Fibroblast of skin of scalp (primary cell): ENCODE data around the gene NFIA.
A peak's percentile ranks its signal among the peaks of the same experiment; 100 is the strongest.

Experiments used
- DNase-seq: peaks from one replicate; pipeline ENCODE4 v3.0.0-alpha.2; 2013

NFIA gene

DNA sequence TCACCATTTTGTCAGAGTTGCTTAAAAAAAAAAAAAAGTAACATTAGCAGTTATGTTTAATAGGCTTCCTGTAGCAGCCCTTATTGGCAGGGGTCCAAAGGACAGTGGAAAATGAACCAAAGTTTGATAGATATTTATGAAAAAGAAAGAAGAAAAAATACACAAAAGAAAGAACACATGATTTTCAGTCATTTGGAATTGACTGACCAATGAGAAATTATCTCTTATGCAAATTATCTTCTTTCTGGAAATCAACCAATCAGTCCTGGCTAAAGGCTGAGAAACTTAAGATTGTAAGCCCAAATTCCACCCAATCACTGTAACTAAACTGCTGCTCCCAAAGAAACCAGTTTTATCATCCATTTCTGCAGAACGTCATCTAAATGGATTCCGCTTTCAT, 360.2 kb downstream of the NFIA start:
- DNase-seq = no peak

DNA sequence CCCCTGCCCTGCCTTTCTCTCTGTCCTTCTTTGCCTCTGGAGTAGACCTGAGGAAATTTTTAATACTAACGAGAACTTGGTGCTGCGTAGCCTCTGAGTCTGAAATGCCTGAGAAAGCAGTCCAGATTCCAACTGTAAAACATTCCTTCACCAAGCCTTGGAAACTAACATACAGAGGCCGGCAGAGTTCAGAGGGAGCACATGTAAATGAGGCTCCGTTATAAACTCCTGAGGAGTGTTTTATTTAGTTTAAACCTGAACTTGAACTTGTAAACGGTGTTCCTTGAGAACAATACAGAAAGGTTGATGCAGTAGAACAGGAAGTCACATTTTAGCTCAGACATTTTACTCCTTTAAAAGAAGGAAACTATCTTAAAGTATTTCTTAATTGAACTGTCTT, 361.9 kb downstream of the NFIA start:
- DNase-seq = no peak

DNA sequence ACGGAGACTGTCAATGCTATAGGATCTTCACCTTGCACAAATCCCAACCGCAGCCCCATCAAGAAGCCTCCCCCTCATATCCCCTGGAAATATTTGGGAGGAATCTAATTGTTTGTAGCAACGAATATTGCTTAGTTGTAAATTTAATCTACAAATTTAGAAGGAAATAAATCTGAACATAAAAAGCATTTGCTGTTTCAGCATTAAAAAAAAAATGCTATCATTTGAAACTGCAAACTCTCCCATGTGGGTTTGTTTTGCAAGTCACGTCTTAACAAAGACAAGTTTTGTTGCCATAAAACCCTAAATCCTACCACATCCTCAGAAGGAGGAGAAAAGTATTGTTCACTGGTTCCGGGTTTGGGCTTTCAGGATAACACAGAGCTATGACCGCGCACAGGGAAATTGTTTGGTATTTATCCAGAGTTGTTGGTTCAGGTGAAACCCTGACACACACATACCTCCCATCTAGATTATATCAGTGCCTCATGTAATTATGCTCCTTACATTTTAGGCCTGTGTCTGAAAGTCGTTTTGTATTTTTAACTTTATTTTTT, 363.0 kb downstream of the NFIA start:
- no peak for DNase-seq

DNA sequence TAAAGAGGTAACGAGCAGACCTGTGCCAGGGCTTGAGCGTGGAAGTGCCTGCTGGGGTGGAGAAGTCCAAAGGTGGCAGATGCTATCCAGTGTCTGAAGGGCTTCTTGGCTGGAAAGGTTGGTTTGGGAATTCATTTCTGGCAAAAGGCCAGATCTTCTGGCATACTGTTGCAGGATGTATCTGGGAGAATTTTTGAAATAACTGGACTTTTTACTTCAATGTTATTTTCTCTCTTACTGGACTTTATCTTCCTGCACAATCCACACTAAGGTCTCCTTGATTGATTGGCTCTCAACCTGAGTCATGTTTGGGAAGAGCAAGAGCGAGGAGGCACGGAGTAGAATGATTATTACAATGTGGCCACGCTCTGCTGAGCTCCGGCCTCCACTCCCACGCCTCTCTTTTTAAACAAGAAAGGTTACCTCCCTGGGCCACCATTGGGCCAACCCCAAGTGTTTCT, 364.2 kb downstream of the NFIA start:
- DNase-seq = no peak

DNA sequence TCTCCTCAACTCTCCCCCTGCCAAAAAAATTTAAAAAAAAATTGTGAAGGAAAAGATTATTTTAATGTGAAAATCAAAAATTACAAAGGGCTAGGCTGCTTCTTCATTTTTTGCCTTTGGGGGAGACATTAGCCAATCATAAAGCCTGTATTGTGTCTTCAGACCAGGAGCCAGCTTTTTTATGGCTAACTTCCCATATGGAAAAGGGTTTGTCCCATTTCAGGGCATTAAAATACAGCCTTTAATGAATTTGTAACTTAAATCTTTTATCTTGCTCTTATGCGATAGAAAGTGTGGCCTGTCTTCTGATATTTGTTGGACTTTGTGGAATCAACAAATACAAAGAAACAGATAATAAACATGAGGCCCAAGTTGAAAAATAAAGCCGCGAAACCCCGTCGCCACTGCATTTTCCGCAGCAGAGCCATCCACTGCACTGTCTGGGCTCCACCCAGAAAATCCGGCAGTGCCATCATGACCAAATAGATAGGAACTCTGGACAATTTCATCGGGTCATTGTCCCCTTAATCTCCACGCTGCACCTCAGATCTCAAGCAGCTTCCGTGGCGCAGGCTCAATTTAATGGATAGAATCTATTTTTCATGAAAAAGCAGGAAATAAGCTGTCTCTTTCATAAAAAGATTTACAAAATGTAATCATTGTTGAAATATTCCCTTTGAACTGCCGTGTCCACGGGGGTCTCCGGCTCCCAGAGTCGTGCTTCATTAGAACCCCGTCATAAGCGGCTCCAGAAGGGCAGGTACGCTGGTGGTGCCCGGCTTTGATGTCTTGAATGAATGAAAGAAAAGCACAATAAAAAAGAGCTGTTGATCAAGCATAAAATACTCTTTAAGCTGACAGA, 365.0 kb downstream of the NFIA start:
- DNase-seq = no peak

DNA sequence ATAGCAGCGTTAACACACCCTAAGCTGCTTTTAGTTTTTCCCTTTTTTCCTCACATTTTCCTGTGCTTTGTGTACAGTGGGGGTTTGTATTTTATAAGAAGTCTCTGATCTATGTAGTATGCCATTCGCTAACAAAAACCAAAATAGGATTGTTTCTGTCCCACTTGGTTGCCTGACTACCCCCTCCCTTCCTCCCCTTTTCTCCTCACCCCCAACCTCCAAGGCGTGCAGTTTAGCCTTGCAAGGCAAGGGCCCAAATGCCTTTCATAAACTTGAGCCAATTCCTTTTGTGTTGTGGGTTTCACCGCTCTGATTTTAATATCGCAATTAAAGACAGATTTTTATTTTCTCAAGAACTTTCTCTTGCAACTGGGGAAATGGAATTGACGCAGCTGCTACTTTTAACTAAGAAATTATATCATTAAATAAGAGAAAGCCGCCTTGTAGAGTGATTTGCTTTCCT, 365.6 kb downstream of the NFIA start:
- DNase-seq = no peak

DNA sequence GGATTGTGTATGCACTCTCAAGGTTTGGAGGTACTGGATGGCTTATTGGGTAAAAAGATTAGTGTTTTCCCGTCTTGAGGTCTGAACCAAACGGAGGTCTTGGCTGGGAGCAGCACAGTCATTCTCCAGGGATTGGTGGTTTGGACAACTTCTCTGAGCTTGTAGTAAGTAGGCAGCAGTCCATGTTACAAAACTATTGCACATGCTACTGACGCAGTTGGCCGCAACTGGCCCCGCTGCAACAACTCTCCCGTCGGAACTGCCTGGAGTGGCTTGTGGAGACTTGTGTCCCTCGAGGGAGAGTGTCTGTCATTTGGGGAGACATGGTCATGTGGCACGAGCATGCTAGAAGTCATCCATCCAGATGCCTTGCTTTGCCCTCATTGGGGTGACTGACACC, 366.6 kb downstream of the NFIA start:
- DNase-seq = peak; percentile 88

DNA sequence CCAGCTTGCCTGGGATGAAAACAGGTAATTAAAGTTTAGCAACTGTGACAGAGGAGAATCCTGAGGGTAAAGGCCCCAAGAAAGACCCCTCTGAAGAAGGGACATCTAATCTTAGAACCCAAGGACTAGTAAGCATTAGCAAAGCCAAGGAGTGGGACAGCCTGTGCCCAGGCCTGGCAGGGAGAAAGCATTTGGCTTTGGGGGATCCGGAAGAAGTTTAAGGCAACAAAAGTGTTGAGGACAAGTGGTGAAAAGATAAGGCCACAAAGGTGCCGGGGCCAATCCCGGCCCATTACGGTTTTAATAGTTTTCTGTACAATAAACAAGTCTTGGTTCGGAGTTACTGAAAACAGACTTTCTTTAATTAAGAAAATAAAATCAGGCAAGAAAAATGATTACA, 367.0 kb downstream of the NFIA start:
- no peak for DNase-seq

DNA sequence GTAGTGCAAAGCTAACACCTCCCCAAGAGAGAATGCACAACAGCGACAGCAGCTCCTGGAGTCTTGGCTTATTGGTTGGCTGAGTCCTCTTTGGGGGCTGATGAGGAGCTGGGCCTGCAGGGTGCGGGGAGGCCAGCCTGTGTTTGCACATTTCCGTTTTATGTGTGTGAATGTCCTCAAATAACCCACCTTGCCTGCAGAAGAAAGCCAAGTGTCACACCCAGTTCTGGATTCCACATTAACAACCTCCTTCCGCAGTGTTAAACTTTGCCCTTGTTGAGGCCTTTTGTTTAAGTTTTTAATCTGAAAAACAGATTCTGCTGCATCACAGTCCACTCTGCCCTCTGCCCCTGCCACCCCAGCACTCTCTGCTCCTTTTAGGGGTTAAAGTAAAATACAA, 368.1 kb downstream of the NFIA start:
- DNase-seq = no peak

DNA sequence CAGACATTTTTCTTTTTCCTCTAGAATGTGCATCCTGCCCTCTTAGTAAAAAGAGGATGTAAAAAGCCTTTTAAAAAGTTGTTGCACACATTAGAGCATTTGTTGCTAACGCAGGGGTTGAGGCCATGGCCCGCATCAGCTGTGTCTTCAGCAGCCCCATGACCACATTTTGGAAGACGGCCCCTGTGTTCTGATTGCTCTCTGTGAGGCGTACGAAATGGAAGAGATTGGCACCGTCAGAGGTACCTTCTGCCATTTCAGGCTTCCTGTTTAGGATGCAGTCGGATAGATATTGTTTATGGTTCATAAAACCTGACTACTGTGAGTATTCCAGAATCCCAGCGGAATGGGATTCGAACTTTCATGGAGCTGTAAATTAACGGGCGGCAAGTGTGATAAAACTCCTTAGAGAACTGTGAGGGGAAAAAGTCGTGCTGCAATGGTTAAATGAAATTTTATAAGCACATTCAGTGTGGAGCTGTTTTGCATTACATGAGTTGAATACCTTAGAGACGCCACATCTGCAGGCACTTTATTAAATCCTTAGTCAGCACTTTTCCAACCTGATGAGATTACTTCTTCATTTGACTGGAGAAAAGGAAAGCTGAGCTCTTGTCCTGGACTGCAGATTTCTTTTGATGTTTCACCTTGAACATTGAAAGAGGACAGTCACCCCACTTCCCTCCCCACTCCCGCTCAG, 368.7 kb downstream of the NFIA start:
- DNase-seq = no peak

DNA sequence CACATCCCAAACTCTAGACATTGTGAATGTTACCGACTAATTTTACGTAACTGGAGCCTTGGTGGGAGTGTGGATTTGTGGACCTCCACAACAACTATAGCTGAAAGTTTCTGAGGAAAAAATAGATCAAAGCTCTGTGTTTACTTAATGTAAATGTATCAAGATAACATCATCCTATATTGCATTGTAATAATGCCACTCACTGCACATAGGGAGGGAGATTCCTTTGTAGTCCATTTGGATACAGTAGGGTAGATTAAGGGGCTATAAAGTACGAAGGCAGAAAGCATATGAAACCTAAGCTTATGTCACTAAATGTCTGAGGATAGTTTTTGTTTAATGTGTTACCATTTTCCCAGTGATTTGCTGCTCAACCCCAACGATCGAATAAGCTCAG, 369.2 kb downstream of the NFIA start:
- DNase-seq = no peak

DNA sequence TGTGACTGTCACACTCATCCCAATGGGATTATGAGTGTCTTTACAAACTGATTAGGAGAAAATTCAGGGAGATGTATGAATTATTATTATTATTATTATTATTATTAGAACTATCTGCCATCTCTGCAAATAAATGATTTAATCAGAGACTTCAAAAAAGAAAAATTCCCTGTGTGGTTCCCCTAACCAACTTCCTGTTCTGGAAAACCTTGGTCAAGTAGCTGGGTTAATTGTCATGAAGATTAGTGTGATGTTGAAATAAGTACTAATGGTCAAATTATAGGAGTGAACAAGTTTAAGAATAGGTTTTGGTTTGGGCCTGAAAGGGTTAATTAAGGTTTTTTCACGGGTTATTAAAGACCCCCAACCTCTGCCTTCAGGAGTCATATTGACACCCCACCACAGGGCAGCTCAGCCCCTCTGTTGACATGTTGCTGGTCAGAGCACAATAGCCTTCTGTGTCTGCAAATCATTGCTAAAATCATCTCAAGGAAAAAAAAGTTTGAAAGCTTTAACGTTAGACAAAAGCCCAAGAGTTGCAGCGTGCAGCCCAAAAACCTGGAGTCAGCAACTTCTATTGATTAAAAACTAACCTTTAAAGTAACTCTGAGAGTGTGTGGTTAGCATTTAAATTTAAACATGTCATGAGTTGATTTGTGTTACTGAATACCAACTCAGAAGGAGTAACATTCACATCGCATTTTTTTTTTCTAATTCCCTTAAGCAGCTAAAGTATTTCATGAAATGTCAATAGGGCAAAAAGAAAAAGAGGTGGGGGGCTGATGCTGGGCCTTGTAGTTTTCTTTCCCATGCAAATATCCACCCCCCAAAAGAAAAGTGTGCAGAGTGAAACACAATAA, 370.0 kb downstream of the NFIA start:
- peak; percentile 36 for DNase-seq

DNA sequence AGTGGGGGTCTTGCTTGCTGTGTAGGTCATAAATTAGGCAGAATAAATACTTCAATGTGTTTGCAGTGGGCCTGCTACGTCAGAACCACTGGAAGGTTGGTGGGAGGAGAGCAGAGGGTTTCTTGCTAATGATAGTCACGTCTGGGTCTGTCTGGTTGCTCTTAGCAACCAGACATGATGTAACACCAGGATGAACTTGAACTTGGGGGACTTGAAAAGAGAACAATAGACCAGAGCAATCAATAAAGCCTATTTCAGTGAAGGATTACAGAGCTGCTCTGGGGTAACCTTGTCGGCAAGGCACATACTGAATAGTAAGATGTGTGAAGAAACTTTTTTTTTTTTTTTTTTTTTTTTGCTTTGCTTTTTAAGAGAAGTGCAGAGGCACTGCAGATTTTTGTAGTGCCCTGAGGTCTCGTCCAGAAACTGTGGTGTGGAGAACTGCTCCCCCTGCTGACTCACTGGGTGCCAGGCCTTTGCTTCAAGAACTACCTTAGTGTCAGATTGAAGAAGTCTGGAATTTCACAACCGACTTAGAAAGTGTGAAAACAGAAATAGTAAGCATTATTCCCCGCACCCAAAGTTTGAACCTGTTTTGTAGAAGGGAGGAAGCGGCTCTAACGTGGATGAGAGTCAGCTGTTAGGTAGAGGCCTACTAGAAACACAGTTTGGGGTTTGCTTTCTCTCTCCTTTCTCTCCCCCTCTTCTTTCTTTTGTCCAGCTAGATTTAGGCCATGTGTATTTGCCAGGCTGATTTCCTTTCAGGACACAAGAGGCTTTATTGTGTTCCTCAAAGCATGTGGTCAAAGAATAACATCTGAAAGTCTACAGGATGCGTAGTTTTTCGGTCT, 371.0 kb downstream of the NFIA start:
- DNase-seq = peak; percentile 92

DNA sequence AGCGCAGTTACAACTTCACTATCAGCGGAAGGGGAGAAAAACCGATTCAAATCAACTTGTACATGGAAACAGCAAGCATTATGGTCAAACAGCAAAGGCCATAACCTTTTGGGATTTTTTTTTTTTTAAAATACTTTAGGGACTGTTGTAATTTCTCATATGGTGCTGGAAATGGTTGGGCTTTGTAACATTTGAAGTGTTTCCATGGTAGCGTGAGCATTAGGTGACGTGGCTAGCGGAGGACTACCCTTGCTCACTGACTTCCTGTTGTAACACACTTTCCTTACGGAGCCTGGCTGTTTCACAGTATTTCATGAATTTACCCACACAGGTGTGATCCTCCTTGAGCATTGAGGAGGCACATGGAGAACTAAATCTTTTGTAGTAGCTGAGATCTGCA, 373.0 kb downstream of the NFIA start:
- DNase-seq = no peak

DNA sequence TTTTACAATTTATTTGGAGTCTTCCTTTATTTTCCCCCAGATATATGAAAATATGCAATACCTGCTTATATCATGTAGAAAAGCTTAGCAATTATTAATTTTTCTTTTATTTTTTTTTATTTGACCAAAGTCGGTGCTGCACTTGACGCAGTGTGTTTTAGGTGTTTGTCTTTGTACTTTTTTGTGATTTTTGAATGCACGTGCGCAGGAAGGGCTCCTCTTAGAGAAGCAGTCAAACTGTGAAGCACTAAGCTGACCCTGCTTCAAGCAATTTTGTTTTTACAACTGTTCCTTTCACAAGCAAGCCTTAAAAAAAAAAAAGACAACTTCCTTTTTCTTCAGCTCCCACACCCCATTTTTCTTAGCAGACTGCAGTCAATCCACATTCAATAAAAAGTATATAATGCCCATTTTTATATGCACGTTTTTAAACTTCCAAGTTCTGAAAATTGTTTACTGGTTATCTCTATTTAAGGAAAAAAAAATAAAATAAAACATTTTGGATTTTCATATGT, 375.2 kb downstream of the NFIA start:
- no peak for DNase-seq

DNA sequence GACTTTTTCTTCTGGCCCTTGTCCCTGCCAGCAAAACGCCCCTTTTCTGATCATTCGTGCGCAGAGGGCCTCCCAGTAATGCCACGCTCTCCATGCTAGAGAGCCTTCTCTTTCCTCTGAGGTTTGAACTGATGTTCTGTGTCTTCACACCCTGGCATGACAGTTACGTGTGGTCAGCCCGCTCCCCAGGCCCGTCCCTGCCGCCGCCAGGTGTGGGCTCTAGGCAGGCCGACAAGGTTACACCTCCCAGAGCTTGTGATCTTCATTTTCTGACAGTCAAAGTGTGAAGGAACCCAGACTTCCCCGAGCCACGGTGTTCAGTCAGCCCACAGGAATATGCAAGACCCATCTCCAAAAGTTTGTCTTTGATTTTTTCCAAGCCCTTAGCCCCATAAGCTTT, 377.0 kb downstream of the NFIA start:
- no peak for DNase-seq

DNA sequence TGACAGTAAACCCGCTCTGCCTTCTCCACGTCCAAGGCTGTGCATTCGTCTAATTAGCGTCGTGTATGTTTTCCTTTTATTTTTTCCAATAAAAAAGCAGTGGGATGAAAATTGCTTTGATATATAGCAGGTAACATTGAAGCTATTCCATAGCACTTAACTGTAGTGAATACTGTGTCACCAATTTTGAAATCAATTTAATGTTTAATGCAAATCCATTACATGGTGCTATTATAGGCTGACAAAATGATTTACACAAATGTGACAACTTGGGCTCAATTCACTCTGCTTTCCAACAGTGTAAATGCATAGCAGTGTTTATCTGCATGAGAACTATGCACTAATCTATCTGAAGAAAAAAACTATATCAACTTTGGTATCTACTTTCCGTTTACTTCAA, 377.8 kb downstream of the NFIA start:
- no peak for DNase-seq

DNA sequence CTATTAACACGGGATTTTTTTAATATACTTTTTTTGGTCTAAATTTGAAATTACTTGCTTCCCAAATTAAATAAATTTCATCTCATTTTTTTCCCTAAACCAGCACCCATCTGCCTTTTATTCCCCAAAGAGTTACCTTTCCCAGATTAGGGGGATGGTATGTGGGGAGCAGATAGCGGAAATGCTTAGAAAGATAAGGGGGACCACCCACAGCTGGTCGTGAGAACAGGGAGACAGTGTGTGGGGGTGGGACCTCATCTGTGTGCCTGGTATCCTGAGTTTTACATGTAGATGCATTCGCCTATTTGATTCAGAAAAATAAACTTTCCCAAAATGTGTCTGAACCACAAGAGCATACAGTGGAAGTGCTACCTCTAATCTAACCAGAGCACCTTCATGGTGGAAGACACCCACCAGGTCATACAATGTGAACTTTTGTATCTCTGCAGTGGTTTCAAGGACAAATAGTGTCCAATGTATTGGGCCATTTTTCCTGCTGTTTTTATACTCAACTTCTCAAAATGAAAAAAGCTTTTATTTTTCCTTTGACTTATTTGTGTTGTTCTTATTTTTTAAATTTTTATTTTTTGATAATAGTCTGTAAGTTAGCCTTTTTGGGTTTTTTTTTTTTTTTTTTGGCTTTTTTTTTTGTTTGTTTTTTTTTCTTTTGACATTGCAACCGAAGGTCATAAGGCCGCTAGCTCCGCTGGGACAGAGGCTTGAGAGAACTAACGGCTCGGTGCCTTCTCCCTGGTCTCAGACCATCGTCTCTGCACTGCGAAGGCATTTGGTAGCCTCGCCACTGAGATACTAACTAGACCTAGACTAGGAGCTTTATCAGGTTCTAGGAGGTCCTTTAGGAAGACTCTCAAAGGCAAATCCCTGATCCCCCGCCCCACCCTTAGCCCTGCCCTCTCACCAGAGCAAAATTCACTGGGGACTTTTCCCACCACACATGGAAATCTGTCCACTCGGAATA, 379.3 kb downstream of the NFIA start:
- no peak for DNase-seq

DNA sequence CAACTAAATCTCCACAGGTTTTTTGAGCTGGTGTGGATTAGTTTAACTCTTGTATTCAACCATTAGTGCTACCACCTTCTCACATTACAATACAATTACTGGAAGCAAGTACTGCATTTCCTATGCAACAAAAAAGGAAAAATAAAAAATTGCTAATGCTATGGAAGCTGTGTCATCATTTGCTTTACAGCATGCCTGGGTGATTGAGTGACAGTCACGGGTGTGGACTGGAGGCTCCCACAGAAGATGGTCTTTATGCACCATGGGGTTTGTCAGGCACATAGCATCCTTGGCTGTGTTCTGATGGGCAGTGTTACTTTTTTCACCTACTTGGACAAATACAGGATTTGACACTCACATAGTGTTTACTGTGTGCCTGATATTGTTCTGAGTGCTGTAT, 380.3 kb downstream of the NFIA start:
- no peak for DNase-seq

DNA sequence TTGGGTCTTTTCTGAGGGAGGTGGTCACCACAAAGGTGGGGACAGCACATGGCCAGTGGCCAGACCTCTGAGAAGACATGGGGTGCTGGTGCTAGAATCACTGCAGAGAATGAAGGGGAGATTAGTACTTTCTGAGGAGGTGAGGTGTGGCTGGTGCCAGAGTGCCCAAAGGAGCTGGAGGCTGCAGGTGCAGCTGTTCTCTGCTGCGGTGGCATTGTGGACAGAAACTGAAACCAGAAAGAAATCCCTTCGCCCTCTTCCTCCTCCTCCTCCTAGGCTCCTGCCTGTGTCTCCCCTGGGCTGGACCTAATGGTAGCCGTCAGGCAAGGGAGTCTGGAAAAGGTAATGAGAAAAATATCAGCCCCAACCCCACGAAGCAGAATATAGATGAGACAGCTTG, 380.9 kb downstream of the NFIA start:
- DNase-seq = no peak
